Caki2 (cell line): ENCODE results near the gene TROAP. TPM values are rescaled to one million over a fixed set of nuclear protein-coding genes. Genes with fewer than 3 reads are reported as not detected.
"Not testable (repeated sequence)": the region's sequence is repeated elsewhere in the genome, so short reads cannot be mapped to it uniquely, and the experiment has no call there.

Source experiments
- DNase-seq: peaks from one replicate; pipeline ENCODE4 v3.0.0-alpha.2; 2015; ENCODE audit warnings: low read depth
- in situ Hi-C: cut with HindIII; loops from 2 replicates; pipeline ENCODE4 v1.10.0; 2016; ENCODE audit warnings: low sequenced_read_pairs, low pct_unique_long_range_greater_than_20kb, mixed read lengths
- total RNA-seq: library from RNA; depleted of rRNA; stranded (reverse); fragments of >200 nt; shearing (Covaris generic); gene quantifications from 2 replicates; pipeline ENCODE4 v1.2.3, GENCODE V29; 2014; ENCODE audit warnings: low replicate concordance; rRNA removed

TROAP gene, protein sequence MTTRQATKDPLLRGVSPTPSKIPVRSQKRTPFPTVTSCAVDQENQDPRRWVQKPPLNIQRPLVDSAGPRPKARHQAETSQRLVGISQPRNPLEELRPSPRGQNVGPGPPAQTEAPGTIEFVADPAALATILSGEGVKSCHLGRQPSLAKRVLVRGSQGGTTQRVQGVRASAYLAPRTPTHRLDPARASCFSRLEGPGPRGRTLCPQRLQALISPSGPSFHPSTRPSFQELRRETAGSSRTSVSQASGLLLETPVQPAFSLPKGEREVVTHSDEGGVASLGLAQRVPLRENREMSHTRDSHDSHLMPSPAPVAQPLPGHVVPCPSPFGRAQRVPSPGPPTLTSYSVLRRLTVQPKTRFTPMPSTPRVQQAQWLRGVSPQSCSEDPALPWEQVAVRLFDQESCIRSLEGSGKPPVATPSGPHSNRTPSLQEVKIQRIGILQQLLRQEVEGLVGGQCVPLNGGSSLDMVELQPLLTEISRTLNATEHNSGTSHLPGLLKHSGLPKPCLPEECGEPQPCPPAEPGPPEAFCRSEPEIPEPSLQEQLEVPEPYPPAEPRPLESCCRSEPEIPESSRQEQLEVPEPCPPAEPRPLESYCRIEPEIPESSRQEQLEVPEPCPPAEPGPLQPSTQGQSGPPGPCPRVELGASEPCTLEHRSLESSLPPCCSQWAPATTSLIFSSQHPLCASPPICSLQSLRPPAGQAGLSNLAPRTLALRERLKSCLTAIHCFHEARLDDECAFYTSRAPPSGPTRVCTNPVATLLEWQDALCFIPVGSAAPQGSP
- total RNA-seq = 12.0 and 41.5 TPM in 2 replicates

GRCh38 chr12:49322708-49323523 is at the start of gene TROAP:
Gene TROAP, plus strand, starts transcription at chr12:49323255. Its CDS starts 354 bp downstream, at chr12:49323609.
- peak; percentile 99 for DNase-seq
- in situ Hi-C loops = no loop called here

DNA sequence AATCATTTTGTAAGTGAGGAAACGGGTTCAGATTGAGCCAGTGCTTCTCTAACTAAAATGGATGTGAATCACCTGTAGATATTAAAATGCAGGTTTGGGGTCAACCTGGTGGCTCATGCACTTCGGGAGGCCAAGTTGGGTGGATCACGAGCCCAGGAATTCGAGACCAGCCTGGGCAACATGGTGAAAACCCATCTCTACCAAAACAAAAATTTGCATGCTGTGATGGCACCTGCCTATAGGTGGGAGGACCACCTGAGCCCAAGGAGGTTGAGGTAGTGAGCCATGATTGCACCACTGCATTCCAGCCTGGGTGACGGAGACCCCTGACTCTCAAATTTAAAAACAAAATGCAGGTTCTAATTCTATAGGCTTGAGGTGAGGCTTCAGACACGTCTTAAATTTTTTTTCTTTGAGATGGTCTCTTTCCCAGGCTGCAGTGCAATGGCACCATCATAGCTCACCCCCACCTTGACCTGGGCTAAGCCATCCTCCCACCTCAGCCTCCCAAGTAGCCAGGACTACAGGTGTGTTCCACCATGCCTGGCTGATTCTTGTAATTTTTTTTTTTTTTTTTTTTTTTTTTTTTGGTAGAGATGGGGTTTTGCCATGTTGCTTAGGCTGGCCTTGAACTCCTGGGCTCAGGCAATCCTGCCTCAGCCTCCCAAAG is 49.2 kb upstream of the TROAP start:
- in situ Hi-C loops = no loop called here
- DNase-seq = no peak

GRCh38 chr12:49274396-49275069 is 48.5 kb upstream of the TROAP start:
- no peak for DNase-seq
- in situ Hi-C loops = no loop called here

GRCh38 chr12:49276304-49277290 is 46.5 kb upstream of the TROAP start:
- in situ Hi-C loops = no loop called here
- no peak for DNase-seq

- in situ Hi-C loops = no loop called here
- no peak for DNase-seq
These were observed 45.6 kb upstream of the TROAP start for GRCh38 chr12:49277466-49277865.

GRCh38 chr12:49279706-49280159 is 43.3 kb upstream of the TROAP start:
- peak; percentile 62 for DNase-seq
- in situ Hi-C loops = no loop called here

- in situ Hi-C loops, DNase-seq: not testable (repeated sequence)
These were observed 42.5 kb upstream of the TROAP start for GRCh38 chr12:49280545-49280944.

DNA sequence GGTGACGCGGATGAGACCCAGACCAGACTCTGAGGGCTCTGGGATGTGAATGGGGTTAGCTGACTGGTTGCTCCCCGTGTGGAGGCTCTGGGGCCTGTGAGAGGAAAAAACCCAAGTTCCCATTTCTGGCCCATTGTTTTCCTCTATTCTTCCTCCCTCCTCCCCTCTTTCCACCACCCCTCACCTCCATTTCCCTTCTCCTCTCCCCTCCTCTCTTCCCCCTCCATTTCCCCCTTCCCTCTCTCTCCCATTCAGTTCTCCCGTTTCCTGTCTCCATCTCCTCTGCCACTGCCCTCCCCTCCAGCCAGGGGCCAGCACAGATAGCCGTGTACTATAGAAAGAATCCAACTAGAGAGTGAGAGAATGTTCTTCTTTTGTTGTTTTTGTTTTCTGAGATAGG is 40.8 kb upstream of the TROAP start:
- in situ Hi-C loops = no loop called here

DNA sequence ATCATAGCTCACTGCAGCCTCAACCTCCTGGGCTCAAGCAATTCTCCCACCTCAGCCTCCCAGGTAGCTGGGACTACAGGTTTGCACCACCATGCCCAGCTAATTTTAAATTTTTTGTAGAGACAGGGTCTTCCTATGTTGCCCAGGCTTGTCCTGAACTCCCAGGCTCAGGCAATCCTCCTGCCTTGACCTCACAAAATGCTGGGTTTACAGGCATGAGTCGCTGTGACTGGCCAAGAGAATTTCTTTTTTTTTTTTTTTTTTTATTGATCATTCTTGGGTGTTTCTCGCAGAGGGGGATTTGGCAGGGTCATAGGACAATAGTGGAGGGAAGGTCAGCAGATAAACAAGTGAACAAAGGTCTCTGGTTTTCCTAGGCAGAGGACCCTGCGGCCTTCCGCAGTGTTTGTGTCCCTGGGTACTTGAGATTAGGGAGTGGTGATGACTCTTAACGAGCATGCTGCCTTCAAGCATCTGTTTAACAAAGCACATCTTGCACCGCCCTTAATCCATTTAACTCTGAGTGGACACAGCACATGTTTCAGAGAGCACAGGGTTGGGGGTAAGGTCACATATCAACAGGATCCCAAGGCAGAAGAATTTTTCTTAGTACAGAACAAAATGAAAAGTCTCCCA is 40.2 kb upstream of the TROAP start:
- in situ Hi-C loops = not testable (repeated sequence)

More for the DNA sequence above, 40.8 kb upstream of the TROAP start:
- DNase-seq = no peak

DNA sequence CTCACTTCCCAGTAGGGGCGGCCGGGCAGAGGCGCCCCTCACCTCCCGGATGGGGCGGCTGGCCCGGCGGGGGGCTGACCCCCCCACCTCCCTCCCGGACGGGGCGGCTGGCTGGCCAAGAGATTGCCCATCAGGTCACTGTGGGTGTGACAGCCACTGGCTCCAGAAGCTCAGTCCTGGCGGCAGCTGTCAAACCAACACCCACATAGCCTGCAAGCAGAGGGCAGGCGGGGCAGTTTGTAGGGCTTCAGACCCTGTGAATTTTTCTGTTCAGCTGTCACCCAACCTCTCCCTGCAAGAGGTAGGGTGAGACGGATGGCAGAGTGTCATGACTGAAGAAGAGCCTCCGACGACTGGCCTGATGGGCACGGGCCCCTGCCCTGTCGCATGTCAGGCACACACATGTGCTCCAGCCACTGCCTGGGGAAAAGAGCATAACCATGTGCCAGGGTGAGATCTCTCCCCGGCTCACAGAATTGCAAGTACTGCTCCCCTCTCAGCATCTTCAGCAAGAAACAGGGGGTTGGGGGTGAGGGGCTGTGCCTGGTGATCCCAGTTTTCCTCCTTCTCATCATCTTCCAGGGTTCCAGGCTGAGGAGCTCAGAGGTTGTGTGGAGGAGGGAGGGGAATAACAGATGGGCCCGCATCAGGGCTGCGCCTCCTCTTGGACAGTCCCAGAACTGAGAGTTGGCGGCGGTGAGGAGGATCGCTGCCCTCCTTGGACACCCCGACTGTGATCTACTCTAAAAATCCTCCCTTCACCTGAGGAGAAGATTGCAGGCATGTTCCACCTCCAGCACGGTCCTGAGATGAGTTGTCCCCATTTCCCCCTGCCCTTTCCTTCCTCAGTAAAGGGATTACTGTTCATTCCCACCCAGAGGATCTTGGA is 39.3 kb upstream of the TROAP start:
- in situ Hi-C loops = no loop called here
- no peak for DNase-seq

More for the DNA sequence above, 40.2 kb upstream of the TROAP start:
- DNase-seq = not testable (repeated sequence)

- DNase-seq = no peak
- in situ Hi-C loops = no loop called here
These were observed 38.4 kb upstream of the TROAP start for GRCh38 chr12:49284672-49285071.

DNA sequence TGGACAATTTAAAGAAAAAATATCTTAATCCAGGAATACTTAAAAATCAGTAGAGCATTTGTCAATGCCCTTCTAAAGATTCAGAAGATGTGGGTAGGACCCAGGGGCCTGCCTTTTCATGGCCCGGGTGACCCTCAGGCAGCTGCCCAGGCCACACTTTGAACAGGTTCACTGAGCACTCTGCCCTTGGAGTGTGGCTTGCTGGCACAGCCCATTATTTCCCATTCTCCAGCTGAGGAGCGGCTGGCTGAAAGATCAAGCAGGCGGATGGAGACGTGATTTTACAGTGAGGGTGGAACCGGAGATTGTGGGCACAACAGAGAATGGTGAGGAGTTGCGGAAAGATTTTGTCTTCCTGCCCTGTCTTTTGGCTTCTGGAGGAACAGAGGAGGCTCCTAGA is 35.2 kb upstream of the TROAP start:
- in situ Hi-C loops = no loop called here
- DNase-seq = no peak

- in situ Hi-C loops = no loop called here
- DNase-seq = peak; percentile 48
These were observed 34.6 kb upstream of the TROAP start for GRCh38 chr12:49288412-49288853.

DNA sequence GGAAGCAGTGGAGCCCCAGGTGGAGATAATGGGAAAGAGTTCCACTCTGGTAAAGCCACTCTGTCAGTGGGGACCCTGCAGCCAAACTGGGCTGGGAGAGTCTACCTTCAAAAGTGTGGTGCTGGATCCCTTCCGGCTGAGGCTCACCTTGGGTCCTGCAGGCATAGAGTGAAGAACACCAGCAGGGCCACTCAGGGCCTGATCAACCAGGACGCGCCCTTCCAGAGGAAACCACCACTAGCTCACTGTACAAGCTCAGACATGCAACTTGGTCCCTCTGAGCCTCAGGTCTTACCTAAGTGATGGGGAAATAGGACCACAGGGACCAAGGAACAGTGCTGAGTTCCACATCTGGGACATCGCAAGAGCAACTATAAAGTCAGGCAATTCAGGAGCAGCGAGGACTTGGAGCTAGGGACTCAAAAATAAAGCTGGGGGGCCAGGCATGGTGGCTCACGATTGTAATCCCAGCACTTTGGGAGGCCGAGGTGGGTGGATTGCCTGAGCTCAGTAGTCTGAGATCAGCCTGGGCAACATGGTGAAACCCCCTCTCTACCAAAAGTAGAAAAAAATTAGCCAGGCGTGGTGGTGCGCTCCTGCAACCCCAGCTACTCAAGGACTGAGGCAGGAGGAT is 34.0 kb upstream of the TROAP start:
- no peak for DNase-seq
- in situ Hi-C loops = no loop called here

DNA sequence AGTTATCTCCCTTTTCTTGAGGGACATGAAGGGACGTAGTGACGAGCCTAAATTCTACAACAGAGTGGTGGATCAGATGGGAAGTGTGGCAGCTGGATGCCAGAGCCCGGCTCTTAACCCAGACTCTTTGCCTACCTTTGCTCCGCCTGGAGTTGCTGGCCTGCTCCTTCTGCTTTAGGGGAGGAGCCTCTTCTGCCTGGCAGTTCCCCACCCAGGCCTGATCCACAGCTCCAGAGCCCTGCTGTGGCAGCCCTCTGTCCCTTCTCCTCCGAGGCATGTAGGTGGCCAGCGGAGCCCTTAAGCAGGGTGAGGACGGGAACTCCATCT is 30.4 kb upstream of the TROAP start:
- DNase-seq = no peak
- in situ Hi-C loops = no loop called here
